Ovary (tissue), 9 donors: ENCODE results near the gene RCOR2. TPM values are rescaled to one million over a fixed set of nuclear protein-coding genes. Genes with fewer than 3 reads are reported as not detected.

Experiments
- DNase-seq, 5 donors: peaks; one replicate each; pipeline ENCODE4 v3.0.0-alpha.2; 2019 to 2020
- H3K27ac ChIP-seq, 2 donors: fragments of 200-600 bp; one replicate each; pipeline versions ENCODE4 v1.5.1 to v1.8.0; 2019 to 2022
- H3K27me3 ChIP-seq: fragments of 200-600 bp; one replicate; pipeline ENCODE4 v1.8.0; 2022
- H3K36me3 ChIP-seq: fragments of 200-600 bp; sonication (generic); one replicate; pipeline ENCODE4 v1.5.1; 2019
- H3K4me1 ChIP-seq: one replicate; pipeline ENCODE4 v1.8.1; 2013; ENCODE audit warnings: mild to moderate bottlenecking, moderate library complexity; ENCODE audit not compliant: insufficient read depth
- H3K4me3 ChIP-seq: fragments of 200-600 bp; sonication (generic); one replicate; pipeline ENCODE4 v1.5.1; 2017
- H3K9me3 ChIP-seq, 2 donors: fragments of 200-600 bp in 1 of 2; sonication (generic) in 1 of 2; one replicate each; pipeline versions ENCODE4 v1.5.1 to v1.8.1; 2013 to 2019; ENCODE audit warnings: mild to moderate bottlenecking in 1 of 2, moderate library complexity in 1 of 2
- EP300 ChIP-seq: sonication (generic); formaldehyde crosslinking; IDR thresholded peaks from one replicate; pipeline ENCODE4 v1.6.1; 2017; ENCODE audit warnings: antibody characterized with exemption
- POLR2A ChIP-seq: fragments of 450-650 bp; IDR thresholded peaks from one replicate; pipeline ENCODE4 v1.6.1; 2017; ENCODE audit warnings: antibody characterized with exemption, mild to moderate bottlenecking, moderate library complexity
- WGBS, 3 donors: extraction: QIAGEN DNeasy Blood & Tissue Kit in 1 of 3; methylation state at CpG; one replicate each; pipeline versions ENCODE4 v1.1.5 to v1.1.7; 2013 to 2017; 5-methylcytosine and 5-hydroxymethylcytosine counted together
- intact Hi-C, 4 donors: fragments of 100-400 bp; cut with DNase I; formaldehyde crosslinking; loops; one replicate each; pipeline versions ENCODE4 v1.11.0 to v1.15.1; 2022 to 2023
- polyA plus RNA-seq, 2 donors: library from polyadenylated mRNA; stranded (reverse); fragments of 200-250 nt in 1 of 2; fragments of 350-450 nt in 1 of 2; fragmentation: Illumina TruSeq in 1 of 2; extraction: RNeasy Lipid Tissue Mini Kit (QIAGEN cat#74804) in 1 of 2; gene quantifications; one replicate each; pipeline ENCODE4 v1.2.3, GENCODE V29; 2013 to 2014
- total RNA-seq, 7 donors: library from RNA; depleted of rRNA in 2 of 7; stranded (reverse); fragments of >200 nt in 2 of 7; fragmentation: NEBNext Ultra II Directional in 3 of 7; extraction: Animal tissue kit (Norgen Biotek cat#: 25700) in 3 of 7; gene quantifications; one replicate each; pipeline versions ENCODE4 v1.1.0 to v1.2.4, GENCODE V29; 2016 to 2023
- TF ChIP-seq, protein P1 (sequence below), 3 donors: fragments of 450-650 bp in 2 of 3; fragments of 200-600 bp in 1 of 3; IDR thresholded peaks; one replicate each; pipeline versions ENCODE4 v1.5.1 to v1.8.0; 2016 to 2022; ENCODE audit warnings: antibody characterized with exemption in 3 of 3, mild to moderate bottlenecking in 1 of 3
- donor health status: DM: no; HTN: no; CAD: no; lungs with moderate emphysema.
- donor health status: DM: no; HTN: no; CAD: no.
- donor health status: Bipolar disorder and iron deficiency.
- donor health status: DM: yes; HTN: yes; CAD: no.
- donor health status: DM: no; HTN: no; CAD: no.
- donor health status: DM: yes; HTN: yes; CAD: no.

RCOR2 gene
- total and polyA plus RNA-seq, 9 donors: 0.12 to 7.9 (median 2.2) TPM

- TF ChIP-seq EP300 (no peak), POLR2A (no peak)
- Histone ChIP-seq H3K4me3 (no peak overlapping the region), H3K36me3 (no peaks in the 10 kb centered on the region), H3K9me3 (no peaks in the 10 kb centered on the region), H3K27me3 (no peaks in the 10 kb centered on the region), H3K27ac (no peak overlapping the region), H3K4me1 (peaks cover 4% of the 10 kb centered on the region)
- peak in 3 of 5 donors; percentile 36 to 51 (median 45) for DNase-seq
- WGBS, 3 donors: 43 to 56% (median 48%) methylated on average over 8 of the region's 8 CpGs
- intact Hi-C loops: loop anchor here (2.0 to 10.0 kb wide), 5 partner anchors 108 to 450 kb away; partner anchors contain the start of genes ZFTA (in 2 of the 4) and PLAAT5 (in 1 of the 4)
These were observed 28.0 kb upstream of the RCOR2 start for GRCh38 chr11:63944987-63945386.

DNA sequence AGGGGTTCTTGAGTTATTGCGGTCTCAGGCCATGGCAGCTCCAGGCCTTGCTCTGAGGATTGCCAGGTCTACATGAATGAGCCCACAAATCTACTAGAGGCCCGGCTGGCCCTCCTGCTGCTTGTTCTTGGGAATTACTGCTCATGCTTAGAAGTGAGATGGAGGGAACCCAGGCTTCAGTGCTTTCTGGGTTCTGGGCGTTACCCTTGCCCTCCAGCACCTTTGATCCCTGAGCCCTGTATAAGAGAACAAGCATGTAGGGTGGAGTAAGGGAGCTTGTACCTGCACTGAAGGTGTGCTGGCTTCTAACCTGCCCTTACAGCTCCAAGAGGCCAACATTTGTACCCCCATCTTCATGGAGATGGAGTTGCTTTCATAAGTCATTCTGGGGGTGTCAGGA is 25.8 kb upstream of the RCOR2 start:
- Histone ChIP-seq H3K4me3 (no peak overlapping the region), H3K27ac (no peak overlapping the region), H3K4me1 (peaks cover 10% of the 10 kb centered on the region), H3K9me3 (no peaks in the 10 kb centered on the region), H3K36me3 (no peaks in the 10 kb centered on the region), H3K27me3 (no peaks in the 10 kb centered on the region)
- no peak for DNase-seq
- TF ChIP-seq, protein P1, sequence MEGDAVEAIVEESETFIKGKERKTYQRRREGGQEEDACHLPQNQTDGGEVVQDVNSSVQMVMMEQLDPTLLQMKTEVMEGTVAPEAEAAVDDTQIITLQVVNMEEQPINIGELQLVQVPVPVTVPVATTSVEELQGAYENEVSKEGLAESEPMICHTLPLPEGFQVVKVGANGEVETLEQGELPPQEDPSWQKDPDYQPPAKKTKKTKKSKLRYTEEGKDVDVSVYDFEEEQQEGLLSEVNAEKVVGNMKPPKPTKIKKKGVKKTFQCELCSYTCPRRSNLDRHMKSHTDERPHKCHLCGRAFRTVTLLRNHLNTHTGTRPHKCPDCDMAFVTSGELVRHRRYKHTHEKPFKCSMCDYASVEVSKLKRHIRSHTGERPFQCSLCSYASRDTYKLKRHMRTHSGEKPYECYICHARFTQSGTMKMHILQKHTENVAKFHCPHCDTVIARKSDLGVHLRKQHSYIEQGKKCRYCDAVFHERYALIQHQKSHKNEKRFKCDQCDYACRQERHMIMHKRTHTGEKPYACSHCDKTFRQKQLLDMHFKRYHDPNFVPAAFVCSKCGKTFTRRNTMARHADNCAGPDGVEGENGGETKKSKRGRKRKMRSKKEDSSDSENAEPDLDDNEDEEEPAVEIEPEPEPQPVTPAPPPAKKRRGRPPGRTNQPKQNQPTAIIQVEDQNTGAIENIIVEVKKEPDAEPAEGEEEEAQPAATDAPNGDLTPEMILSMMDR (IDR thresholded peaks at IDR 0.05): no peak
- TF ChIP-seq EP300 (no peak), POLR2A (no peak)
- WGBS, 3 donors: 82 to 90% (median 89%) methylated on average over 3 of the region's 3 CpGs
- intact Hi-C loops: loop anchor here in 2 of 4 donors (2.0 to 10.0 kb wide), 3 partner anchors 104 to 448 kb away; partner anchors contain the start of genes MARK2 (in 1 of the 2), PLAAT5 (in 1 of the 2) and ZFTA (in 1 of the 2)

GRCh38 chr11:63941901-63942300 is 24.9 kb upstream of the RCOR2 start:
- H3K36me3 ChIP-seq: no peaks in the 10 kb centered on the region
- WGBS, 3 donors: 76 to 86% (median 76%) methylated on average over 4 of the region's 4 CpGs
- intact Hi-C loops: loop anchor here in 2 of 4 donors (2.0 to 10.0 kb wide), 3 partner anchors 103 to 447 kb away; partner anchors contain the start of genes MARK2 (in 1 of the 2), PLAAT5 (in 1 of the 2) and ZFTA (in 1 of the 2)

GRCh38 chr11:63940786-63941185 is 23.8 kb upstream of the RCOR2 start:
- Histone ChIP-seq H3K27ac (no peak overlapping the region), H3K27me3 (no peaks in the 10 kb centered on the region), H3K36me3 (no peaks in the 10 kb centered on the region), H3K9me3 (no peaks in the 10 kb centered on the region), H3K4me3 (no peak overlapping the region), H3K4me1 (peaks cover 10% of the 10 kb centered on the region)
- 86 to 88% (median 86%) methylated on average over 6 of the region's 6 CpGs for WGBS, 3 donors
- TF ChIP-seq EP300 (no peak), POLR2A (no peak)
- TF ChIP-seq, protein P1 (IDR thresholded peaks at IDR 0.05): no peak
- intact Hi-C loops: loop anchor here in 1 of 4 donors (10.0 kb wide), 2 partner anchors 176 to 446 kb away; partner anchors contain the start of genes PLAAT5 and ZFTA
- no peak for DNase-seq

More at GRCh38 chr11:63941901-63942300, 24.9 kb upstream of the RCOR2 start:
- Histone ChIP-seq H3K4me3 (no peak overlapping the region), H3K27ac (no peak overlapping the region), H3K27me3 (no peaks in the 10 kb centered on the region), H3K9me3 (no peaks in the 10 kb centered on the region), H3K4me1 (peaks cover 10% of the 10 kb centered on the region)
- DNase-seq: no peak
- TF ChIP-seq, protein P1 (IDR thresholded peaks at IDR 0.05): no peak
- TF ChIP-seq POLR2A: no peak
- no peak for TF ChIP-seq EP300

DNA sequence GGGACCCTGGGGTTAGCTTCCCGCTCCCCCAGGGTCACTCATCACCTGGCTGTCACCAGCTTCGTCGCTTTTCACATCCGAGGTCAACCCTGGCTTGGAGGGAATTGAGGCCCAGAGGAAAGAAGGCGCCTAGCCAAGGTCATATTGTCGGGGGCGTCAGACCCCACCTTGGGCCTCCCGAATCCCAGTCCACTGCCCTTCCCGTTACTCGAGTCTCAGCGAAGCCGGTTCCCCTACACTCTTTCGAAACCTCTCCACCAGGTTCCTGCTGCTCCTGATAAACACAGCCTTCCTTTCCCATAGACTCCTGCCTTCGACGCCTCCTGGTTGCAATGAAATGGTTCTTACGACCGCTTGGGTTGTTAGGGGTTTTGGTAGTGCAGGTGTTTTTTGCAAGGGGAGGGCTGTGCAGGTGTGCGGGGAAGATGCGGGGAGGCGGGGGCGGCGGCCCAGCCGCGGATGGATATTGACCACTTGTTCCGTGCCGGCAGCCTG is 22.5 kb upstream of the RCOR2 start:
- Histone ChIP-seq H3K27ac (no peak overlapping the region), H3K9me3 (no peaks in the 10 kb centered on the region), H3K27me3 (no peaks in the 10 kb centered on the region), H3K4me1 (peaks cover 6% of the 10 kb centered on the region), H3K36me3 (no peaks in the 10 kb centered on the region), H3K4me3 (peak overlapping the region; percentile 78)
- intact Hi-C loops: loop anchor here in 1 of 4 donors (5.0 kb wide), 1 partner anchor 267 kb away; the partner anchor contains the start of gene ATL3
- TF ChIP-seq POLR2A: no peak
- TF ChIP-seq EP300: no peak
- TF ChIP-seq, protein P1 (IDR thresholded peaks at IDR 0.05): no peak
- 1 to 3% (median 1%) methylated on average over 23 to 26 of the region's 26 CpGs for WGBS, 3 donors
- DNase-seq: peak in 2 of 5 donors; percentile 19 to 44
